GM23248 (cell line): ENCODE results near the gene KLHDC4.

Experiments used
- EZH2 ChIP-seq: fragments of 200-600 bp; sonication (generic); IDR thresholded peaks from 2 replicates; pipeline ENCODE4 v1.6.1; 2018; ENCODE audit warnings: antibody characterized with exemption, mild to moderate bottlenecking; ENCODE audit not compliant: insufficient read depth, poor library complexity, severe bottlenecking
- EZH2phosphoT487 ChIP-seq: fragments of 200-600 bp; sonication (generic); IDR thresholded peaks from 2 replicates; pipeline ENCODE4 v1.6.1; 2018; ENCODE audit warnings: antibody characterized with exemption, moderate library complexity, mild to moderate bottlenecking, low read depth; ENCODE audit not compliant: insufficient read depth

- TF ChIP-seq EZH2phosphoT487 = no peak
- TF ChIP-seq EZH2 = no peak
Measured at GRCh38 chr16:87722590-87723225, 43.1 kb downstream of the KLHDC4 start.
